Testis (tissue), 2 donors: ENCODE measurements around the gene TMOD2.

ENCODE experiments used
- POLR2A ChIP-seq: fragments of 450-650 bp; IDR thresholded peaks from one replicate; pipeline ENCODE4 v1.6.1; 2017; ENCODE audit warnings: antibody characterized with exemption, mild to moderate bottlenecking, moderate library complexity
- TF ChIP-seq, protein P1 (sequence below), 3 experiments: fragments of 450-650 bp in 2 of 3; fragments of 200-600 bp in 1 of 3; sonication (generic) in 1 of 3; IDR thresholded peaks; one replicate each; pipeline ENCODE4 v1.5.1; 2016 to 2019; ENCODE audit warnings: antibody characterized with exemption in 3 of 3, mild to moderate bottlenecking in 2 of 3, moderate library complexity in 1 of 3

DNA sequence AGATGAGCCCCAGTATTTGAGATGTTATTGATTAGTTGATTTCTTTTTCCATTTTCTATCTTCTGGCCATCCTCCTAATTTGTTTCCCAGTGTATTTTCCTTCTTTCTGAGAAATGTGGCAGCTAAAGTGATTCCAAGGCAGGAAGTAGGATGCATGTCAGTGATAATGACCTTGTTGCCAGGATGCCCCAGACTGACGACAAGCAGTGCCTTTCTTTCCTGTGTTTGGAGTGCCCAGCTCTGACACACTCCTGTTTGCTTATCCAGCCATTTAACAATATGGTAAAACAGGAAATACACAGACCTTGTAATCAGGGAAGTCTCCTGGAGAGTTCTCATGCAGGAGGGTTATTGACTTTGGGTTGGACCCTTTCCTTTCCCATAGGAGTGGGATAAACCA, 20.4 kb downstream of the TMOD2 start:
- no peak for TF ChIP-seq POLR2A
- TF ChIP-seq, protein P1, sequence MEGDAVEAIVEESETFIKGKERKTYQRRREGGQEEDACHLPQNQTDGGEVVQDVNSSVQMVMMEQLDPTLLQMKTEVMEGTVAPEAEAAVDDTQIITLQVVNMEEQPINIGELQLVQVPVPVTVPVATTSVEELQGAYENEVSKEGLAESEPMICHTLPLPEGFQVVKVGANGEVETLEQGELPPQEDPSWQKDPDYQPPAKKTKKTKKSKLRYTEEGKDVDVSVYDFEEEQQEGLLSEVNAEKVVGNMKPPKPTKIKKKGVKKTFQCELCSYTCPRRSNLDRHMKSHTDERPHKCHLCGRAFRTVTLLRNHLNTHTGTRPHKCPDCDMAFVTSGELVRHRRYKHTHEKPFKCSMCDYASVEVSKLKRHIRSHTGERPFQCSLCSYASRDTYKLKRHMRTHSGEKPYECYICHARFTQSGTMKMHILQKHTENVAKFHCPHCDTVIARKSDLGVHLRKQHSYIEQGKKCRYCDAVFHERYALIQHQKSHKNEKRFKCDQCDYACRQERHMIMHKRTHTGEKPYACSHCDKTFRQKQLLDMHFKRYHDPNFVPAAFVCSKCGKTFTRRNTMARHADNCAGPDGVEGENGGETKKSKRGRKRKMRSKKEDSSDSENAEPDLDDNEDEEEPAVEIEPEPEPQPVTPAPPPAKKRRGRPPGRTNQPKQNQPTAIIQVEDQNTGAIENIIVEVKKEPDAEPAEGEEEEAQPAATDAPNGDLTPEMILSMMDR (IDR thresholded peaks at IDR 0.05) = no peak
